Measurements from ENCODE around the gene TOMM20.
A peak's percentile ranks its signal among the peaks of the same experiment; 100 is the strongest.
"Not testable (repeated sequence)": the region's sequence is repeated elsewhere in the genome, so short reads cannot be mapped to it uniquely, and the experiment has no call there.

TOMM20 gene

DNA sequence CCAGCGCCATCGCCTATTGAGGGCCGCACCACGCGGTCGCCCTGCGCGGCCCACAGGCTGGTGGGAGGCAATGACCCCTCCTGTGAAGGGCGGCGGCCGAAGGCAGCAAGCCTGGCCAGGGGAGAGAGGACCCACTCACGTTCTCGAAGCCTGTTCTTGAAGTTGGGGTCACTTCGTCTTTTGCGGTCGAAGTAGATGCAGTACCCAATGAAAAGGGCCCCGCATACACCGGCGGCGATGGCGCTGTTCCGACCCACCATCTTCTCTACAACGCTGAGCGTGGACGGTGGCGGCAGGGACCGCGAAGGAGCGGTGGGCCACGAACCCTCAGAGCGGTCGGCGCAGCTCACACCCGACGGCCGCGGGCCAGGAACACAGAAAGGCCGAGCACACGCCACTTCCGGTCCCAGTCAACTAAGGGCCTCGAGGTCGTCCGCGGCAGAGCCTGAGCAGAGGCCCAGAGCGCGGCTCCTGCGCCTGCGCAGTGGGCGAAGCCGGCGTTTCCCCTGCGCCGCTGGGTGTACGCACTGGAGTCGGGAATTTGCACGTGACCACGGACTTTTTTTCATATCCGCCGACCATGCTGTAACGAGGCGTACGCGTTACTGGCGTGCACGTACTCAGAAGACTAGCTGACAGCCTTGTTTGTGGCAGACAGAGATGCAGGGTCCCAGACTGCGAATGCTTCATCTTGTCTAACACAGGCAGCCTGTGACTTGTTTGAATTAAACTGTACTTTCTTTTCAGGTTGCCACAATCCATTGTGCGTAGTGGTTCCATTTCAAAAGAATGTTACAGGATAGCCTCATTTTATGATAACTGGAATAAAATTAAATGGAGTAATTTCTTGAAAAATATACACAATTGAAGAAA is at the start of gene TOMM20:
Gene TOMM20 (minus strand): TSS at position 382 of the 873 bp plus-strand sequence. CDS start 122 bp downstream, at position 260.
- peak; percentile 97 for DNase-seq

DNA sequence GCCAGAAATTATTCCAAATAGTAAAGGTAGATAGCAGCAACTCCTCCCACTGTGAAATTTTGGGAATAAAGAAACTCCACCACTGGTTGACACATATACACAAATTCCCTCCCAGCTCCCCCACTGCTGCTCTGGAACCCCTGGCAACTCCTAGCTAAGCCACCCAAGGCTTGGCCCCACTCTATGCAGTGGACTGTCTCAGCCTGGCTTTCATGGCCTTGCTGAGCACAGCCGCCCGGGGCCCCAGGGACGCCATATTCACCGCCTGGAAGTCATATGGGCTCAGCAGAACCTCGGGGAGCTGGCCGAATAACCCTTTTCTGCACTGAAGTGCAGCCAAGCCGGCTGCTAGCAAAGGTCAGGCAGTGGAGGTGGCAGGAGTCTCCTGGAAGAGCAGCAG is 47.8 kb upstream of the TOMM20 start:
- DNase-seq, result no peak

DNA sequence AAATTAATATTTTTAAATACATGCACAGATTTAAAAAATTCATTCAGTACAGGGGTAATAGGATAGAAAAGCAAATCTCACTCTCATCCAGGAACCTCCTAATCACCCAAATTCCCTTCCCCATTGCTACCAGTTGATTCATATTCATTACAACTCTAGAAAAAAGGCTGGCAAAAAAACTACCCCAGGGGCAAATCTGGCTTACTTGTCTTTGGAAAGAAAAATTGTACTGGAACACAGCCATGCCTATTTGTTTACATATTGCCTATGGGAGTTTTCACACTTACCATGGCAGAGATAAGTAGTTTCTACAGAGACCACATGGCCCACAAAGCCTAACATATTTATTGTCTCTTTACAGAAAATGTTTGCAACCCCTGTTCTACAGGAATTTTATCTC is 41.3 kb upstream of the TOMM20 start:
- no peak for DNase-seq

DNA sequence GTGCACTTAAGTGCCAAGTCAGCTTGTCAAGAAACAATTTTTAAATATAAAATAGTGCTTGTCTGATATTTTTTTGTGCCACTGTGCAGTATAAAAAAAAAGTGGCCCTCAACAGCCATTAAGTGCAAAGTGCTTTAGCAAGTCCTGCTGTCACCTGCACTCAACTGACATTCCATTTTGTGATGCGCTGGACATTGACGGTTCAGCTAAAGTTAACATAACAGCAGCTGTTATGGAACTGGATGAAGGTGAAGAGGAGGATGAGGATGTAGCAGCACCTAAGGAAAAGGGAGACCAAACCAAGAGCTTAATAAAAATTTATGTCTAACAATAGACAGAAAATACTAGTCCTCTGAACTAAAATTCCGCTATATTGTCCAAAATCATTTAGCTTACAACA is 39.7 kb upstream of the TOMM20 start:
- DNase-seq, result no peak

DNA sequence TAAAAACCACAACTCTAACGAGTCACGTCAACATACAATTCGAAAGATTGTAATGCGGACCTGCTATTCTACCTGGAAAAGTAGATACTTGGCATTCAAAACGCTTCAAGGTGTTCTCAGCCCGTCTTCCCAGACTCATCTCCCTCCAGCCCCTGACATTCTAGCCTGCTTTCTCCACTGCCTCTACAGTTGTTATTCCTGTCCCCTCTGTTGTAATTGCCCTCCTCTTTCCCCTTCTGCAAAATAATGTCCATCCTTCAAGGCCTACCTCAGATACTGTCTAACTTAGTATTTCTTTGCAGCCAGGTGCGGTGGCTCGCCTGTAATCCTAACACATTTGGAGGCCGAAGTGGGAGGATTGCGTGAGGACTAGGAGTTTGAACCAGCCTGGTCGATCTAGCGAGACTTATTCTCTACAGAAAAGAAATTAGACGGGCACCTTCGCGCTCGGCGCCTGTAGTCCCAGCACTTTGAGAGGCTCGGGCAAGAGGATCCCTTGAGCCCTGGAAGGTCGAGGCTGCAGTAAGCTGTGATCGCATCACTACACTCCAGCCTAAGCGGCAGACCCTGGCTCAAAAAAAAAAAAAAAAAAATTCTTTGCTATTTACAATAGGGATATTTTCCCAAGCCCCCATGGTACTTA is 33.2 kb upstream of the TOMM20 start:
- peak; percentile 41 for DNase-seq

DNA sequence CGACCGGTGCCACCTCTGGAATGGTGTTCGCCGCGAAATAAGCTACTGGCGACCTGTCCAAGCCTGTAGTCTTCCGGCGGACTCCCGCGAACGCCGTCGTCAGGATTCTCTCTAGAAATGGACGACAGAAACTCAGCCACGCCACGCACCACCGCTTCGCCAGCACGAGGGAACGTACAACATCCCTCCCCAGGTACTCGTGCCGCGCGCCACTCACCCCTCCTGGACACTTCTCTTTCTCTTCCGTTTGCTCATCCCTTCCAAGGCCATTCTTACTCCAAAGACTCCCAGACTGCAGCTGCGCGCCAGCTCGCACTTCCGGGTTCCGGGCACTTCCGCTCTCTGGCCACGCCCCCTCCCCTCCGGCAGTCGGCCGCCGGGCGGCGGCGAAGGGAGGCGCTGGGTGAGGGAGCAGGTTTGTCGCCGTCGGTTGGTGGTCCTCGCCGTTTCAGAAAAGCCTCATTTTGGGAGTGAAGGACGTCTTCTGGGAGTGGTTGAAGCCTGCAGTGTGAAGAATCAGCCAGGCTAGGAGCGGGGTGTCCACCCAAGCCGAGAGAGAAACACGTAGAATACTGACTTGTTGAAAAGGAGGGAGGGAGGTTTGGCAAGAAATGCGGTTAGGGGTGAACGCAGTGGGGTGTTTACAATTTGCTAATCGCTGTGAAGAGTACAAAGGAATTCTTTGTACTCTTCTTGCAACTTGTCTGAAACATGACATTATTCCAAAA is 32.5 kb upstream of the TOMM20 start, which contains the start of gene RBM34:
Gene RBM34 (minus strand): TSS at position 294 of the 728 bp plus-strand sequence. CDS start 24 bp downstream, at position 270.
- peak; percentile 96 for DNase-seq

DNA sequence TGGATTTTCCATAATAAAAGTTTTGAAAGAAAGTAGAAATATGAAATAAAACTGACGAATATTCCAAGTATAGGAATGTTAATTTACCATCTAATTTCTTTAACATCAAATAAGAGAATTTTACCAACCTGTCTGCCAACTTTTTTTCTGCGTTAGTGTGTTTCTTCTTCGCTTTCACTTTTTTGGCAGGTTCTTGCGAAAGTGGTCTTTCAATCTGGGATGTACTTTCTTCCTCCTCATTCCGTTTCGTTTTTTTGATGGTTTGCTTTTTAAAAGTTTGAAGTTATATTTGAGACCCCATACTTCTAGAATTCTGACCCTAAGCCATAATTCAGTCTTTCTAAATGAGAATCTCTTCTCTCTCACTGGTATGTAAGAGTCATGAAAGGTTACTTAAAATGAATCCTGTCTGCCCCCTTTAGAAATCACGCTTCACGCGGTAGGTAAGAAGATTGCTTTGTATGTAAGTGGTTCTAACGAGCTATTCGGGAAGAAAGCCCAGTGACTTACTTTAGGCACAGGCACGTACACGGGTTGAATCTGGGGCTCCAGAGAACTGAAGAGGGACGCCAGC is 31.8 kb upstream of the TOMM20 start:
- no peak for DNase-seq

DNA sequence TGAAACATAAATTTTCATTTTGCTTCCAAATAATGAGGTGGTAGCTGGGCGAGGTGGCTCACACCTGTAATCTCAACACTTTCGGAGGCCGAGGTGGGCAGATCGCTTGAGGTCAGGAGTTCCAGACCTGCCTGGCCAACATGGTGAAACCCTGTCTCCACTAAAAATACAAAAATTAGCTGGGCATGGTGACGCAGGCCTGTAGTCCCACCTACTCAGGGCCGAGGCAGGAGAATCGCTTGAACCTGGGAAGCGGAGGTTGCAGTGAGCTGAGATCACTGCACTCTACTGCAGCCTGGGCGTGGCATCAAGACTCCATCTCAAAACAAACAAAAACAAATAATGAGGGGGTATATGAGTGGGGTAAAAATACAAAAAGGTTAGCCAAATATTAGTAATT is 31.3 kb upstream of the TOMM20 start:
- DNase-seq, result not testable (repeated sequence)

DNA sequence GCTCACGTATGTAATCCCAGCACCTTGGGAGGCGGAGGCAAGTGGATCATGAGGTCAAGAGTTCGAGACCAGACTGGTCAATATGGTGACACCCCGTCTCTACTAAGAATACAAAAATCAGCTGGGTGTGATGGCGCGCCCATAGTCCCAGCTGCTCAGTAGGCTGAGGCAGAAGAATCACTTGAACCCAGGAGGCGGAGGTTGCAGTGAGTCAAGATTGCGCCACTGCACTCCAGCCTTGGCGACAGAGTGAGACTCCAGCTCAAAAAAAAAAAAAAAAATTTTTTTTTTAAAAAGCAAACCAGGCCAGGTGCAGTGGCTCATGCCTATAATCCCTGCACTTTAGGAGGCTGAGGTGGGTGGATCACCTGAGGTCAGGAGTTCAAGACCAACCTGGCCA is 30.6 kb upstream of the TOMM20 start:
- not testable (repeated sequence) for DNase-seq

DNA sequence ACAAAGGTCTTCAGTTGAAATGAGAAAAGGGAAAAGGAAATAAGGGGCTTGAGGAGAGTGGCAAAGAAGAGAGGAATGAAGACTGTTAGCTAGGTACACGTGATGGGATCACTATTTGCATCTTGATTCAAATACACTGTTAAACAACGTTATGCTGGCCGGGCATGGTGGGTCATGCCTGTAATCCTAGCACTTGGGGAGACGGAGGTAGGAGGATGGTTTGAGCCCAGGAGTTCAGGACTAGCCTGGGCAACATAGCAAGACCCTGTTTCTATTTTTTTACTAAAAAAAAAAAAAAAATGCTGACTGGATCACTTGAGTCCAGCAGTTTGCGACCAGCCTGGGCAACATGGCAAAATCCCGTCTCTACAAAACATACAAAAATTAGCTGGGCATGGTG is 30.0 kb upstream of the TOMM20 start:
- DNase-seq, result no peak

DNA sequence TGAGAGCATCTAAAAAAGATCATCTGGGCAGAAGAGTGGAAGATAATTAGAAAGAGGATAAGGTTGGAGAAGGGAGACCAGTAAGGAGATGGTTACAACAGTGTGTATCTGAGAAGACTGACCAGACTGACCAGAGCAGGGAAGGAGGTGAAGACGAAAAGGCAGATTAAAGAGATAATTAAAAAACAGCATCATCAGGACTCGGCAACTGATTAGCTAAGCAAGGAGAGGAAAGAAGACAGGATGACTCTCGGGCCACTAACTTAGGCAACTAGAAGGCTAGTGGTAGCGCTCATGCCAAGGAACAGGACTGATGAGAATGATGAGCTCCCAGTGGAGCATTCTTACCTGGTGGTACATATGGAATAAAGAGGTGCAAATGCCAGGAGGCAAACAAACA is 28.5 kb upstream of the TOMM20 start:
- DNase-seq, result no peak

DNA sequence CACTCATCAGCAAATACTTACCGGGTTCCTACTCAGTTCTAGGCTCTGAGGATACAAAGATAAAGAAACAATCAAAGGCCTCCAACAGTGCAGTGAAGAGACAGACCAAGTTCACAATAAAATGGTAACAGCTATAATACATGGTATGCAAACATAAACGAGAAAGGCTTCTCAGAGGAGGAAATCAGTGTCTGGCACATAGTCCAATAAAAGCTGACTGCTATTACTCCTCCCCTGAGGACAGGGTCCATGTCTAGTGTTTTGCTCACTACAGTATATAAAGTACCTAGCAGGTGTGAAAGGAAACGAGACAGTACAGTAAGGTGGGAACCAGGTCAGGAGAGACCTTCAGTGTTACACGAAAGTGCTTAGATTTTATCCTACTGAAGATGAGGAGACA is 28.1 kb upstream of the TOMM20 start:
- DNase-seq, result no peak

DNA sequence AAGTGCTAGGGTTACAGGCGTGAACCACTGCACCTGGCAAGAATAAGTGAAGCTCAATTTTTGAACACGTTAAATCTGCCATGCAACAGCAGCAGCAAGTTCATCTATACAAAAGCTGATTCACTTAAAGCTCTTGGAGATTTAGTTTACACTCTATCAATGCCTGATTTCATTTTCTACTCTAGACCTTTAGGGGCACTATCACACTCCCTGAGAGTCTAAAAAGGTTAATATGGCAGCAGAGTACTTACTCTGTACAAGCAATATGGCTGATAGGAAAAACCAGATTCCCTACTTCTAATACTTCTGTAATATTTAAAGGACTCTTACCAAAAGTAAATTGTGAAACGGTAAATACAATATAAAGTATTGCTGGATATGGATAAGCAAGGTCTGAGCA is 27.6 kb upstream of the TOMM20 start:
- no peak for DNase-seq

DNA sequence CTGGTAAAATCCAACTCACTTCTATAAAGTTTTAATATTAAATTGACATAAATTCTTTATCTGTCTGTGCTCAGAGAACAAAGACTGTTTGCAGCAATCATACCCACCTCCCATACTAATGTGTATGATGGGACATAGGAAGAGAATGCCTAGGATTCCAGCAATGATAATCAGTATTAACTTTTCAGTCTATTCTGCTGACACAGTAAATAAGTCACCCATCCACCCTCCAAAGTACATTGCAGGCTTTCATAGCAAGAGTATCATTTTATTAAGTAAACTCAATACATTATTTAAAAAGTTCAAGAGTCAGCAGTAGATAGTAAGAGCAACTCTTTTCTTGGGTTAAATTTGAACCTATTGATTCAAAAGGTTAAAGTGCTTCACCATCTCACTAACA is 23.6 kb upstream of the TOMM20 start:
- DNase-seq, result no peak

DNA sequence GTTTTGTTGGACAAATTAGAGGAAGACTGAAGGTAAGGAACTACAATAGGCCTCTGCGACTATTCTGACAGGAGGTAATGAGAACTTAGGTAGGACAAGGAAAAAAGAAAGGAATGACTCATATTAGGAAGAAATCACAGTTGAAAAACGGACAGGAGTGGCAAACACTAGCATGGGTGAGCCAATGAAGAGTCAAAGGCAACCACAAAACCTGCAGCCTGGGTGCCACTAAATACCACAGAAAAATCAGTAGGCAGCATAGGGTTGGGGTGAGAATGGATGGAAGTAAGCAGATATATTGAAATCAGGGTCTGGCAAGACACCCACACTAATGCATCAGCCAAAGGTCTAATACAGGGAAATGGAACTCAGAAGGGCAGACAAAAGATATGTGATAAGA is 22.4 kb upstream of the TOMM20 start:
- DNase-seq, result no peak

DNA sequence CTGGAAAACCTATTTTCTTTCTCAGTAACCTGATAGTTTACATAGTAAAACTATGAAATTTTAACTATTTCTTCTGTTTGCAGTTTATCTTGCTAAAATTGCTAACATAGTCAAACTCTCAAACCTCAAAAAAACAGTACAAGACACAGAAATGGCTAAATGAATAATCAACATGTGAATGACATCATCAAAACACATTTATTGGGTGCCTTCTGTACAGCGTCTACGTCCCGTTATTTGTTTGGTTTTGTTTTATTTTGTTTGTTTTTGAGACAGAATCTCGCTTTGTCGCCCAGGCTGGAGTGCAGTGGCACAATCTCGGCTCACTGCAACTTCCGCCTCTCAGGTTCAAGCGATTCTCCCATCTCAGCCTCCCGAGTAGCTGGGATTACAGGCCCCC is 21.2 kb upstream of the TOMM20 start:
- no peak for DNase-seq

DNA sequence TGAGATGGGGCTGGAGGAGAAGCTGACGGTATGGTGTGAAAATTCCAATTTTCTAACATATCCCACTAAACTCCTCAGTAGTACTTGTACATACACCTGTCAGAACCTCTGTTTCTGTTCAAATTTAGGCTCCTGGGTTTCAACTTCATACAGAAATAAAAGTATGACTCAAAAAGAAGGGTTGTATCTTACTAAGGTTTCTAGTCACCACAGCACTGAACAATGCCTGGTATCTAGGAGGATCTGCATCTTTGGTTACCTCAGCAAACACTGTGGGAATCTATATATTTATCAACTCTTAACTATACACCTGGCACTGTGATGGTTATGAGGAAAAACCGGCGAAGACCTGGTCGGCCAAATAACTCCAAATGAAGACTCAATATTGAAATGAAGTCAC is 18.6 kb upstream of the TOMM20 start:
- DNase-seq, result no peak

DNA sequence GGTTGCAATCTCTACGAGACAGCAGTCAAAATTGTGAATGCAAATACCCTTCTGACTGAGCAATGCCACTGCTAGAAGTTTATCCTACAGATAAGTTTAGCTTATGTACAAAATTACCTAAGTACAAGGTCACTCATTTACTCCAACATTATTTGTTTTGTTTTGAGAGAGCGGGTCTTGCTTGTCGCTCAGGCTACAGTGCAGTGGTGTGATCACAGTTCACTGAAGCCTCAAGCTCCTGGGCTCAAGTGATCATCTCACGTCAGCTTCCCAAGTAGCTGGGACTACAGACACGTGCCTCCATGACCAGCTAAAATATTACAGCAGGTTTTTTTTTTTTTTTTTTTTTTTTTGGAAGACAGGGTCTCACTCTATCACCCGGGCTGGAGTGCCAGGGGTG is 17.0 kb upstream of the TOMM20 start:
- DNase-seq, result no peak

DNA sequence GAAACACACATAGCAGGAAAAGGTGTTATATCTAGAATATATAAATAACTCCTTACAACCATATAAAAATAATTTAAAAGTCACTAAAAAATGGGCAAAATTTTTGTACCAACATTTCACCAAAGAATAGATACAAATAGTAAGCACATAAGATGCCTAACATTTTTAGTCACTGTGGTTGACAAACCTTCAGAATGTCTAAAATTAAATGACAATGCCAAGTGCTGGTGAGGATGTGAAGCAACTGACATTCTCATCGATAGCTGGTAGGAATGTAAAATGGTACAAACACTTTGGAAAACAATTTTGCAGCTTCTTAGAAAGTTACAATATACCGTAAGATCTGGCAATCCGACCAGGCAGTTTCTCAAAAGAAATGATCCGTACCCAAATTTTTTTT is 14.4 kb upstream of the TOMM20 start:
- no peak for DNase-seq

DNA sequence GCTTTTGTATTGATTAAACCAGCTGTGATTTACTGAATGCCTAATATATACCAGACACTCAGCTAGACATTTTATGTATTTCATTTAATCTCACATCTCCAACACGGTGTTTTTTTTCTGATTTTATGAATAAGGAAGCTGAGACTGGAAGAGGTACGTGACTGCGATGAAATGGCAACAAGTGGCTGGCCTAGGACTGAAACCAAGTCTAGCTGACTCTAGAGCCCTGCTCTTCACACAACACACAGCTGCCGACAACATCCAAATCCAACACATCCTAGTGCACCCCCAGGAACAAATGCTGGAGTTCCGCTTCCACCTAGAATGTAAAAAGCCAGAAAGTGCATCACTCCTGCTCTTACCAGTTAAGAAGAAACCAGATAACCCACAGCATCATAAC is 10.7 kb upstream of the TOMM20 start:
- DNase-seq, result no peak

DNA sequence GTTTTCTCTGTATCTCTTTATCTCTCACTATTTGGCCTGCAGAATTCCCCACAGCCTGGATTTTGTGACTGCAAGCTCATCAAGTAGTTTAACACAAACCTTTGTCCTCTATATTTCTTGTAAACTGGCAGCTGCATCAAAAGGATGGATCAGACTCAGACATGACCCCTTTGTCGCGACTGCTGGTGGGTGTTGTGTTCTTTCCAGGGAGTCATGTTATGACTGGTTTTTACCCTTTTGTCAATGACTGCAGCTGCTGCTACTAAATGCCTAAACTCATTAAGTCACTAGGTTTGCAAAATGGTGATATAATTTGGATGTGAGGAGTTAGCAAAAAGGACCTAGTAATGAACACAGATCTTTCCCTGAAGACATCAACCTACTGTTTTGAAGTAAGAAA is 10.2 kb upstream of the TOMM20 start:
- no peak for DNase-seq

DNA sequence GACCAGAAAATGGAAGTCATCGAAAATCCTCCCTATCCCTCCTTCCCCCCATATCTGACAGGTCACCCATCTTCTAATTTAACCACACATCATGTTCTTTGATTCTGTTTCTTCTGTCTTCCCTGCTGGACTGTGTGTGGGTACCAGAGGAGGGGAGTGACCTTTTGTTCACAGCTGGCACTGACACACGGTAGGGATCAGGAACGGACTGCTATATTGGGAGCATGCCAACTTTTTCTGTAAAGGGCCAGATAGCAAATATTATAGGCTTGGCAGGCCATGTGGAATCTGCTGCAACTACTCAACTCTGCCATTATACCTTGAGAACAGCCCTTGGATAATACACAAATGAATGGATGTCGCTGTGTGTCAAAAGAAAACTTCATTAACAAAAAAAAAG is 7.5 kb upstream of the TOMM20 start:
- no peak for DNase-seq

DNA sequence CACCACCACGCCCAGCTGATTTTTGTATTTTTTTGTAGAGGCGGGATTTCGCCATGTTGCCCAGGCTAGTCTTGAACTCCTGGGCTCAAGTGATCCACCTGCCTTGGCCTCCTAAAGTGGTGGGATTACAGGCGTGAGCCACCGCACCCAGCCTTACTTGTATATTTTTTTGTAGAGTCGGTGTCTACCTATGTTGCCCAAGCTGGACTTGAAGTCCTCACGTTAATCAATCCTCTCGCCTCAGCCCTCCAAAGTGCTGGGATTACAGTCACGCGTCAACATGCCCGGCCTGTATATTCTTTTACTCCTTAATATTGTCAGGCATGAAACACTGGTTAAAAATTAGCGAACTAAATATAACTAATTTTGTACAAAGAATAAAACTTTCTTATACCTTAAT is 5.5 kb upstream of the TOMM20 start:
- DNase-seq, result no peak
